Activated CD8-positive, alpha-beta memory T cell treated with anti-CD3 and anti-CD28 coated beads for 48 hours (primary cell): ENCODE data around the gene OVOL2.

Source experiments
- DNase-seq, 3 experiments: peaks; one replicate each; pipeline ENCODE4 v3.0.0-alpha.2; 2020; ENCODE audit warnings: low read depth in 2 of 3, low spot score in 2 of 3

Gene OVOL2

DNA sequence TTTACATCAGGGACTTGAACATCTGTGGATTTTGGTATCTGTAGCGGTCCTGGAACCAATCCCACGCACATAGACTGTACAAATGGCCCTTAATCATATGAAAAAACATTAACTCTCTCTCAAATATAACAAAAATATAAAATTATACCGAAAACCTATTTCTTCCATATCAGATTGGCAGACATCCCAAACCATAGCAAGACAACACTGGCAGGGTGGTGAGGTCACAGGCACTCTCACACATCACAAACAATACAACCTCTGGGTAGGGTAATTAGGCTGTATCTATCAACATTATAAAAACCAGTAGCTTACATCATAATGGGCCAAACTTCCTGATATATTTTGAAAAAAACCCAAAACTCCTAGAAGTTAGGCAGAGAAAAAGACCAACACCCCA is 40.9 kb downstream of the OVOL2 start:
- no peak for DNase-seq

DNA sequence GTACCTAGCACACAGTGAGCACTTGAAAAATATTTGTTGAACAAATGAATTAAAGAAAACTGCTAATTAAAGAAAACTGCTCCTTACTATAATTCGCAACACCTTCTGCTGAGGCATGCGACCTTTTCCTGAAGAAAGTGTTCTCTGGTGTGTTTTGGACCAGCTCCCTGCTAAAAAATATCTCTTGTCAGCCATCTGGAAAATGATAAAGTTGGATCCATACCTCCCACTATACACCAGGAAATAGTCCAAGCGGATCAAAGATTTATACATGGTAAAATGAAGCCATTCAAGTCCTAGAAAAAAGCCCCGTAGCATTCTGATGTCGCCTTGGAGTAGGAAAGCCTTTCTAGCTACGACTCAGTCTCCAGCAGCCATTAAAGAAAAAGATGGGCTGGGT is 43.3 kb downstream of the OVOL2 start:
- DNase-seq = no peak

DNA sequence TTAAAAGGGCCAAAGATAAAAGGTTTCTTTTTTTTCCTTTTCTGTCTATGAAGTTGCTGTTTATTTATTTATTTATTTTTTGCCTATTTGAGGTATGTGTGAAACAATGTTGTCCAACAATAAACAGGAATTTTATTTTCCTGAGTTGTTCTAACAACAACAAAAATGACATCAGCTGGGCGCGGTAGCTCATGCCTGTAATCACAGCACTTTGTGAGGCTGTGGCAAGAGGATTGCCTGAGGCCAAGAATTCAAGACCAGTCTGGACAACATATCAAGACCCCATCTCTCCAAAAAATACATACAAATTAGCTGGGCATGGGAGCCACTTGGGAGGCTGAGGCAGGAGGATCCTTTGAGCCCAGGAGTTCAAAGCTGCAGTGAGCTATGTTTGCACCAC is 44.8 kb downstream of the OVOL2 start:
- no peak for DNase-seq

DNA sequence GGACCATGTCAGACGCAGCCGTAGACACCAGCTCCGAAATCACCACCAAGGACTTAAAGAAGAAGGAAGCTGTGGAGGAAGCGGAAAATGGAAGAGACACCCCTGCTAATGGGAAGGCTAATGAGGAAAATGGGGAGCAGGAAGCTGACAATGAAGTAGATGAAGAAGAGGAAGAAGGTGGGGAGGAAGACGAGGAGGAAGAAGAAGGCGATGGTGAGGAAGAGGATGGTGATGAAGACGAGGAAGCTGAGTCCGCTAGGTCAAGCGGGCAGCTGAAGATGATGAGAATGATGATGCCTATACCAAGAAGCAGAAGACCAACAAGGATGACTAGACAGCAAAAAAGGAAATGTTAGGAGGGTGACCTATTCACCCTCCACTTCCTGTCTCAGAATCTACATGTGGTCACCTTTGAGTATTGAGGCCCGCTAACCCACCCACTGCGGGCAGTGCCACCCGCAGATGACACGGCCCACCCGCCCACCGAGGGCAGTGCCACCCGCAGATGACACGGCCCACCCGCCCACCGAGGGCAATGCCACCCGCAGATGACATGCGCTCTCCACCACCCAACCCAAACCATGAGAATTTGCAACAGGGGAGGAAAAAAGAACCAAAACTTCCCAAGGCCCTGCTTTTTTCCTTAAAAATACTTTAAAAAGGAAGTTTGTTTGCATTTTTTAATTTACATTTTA is 45.6 kb downstream of the OVOL2 start:
- DNase-seq = no peak

DNA sequence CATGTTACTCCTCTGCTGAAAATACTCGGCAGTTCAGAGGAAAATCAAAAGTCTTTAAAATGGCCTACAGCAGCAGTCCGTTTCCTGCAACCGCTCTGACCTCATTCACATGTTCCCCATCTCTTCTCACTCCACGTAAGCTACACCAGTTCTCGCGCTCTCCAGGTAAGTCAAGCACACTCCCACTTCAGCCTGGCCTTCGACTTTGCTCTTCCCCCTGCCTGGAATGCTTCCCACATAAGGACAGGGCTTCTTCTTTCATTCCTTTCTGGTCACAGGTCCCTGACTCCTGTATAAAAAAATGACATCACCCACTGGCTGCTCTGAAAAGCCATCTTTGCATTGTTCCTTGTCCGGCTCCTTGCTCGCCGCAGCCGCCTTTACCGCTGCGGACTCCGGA is 46.2 kb downstream of the OVOL2 start:
- DNase-seq = no peak

DNA sequence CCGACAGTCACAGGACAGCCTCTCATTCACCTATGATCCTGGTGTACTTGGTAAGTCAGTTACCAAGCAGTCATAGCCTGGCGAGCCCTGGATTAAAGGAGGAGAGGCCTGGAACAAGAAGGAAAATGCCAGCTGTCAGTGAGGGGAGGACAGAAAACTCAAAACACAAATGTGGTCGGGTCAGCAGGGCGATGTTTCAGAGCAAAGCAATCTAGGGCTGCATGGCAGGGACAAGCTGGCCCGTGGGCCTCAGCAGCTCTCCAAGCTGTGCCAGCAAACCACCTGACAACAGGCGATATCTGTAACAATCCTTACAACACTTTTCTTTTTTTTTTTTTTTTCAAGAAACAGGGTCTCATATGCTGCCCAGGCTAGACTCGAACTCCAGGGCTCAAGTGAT is 48.6 kb downstream of the OVOL2 start:
- DNase-seq = no peak

DNA sequence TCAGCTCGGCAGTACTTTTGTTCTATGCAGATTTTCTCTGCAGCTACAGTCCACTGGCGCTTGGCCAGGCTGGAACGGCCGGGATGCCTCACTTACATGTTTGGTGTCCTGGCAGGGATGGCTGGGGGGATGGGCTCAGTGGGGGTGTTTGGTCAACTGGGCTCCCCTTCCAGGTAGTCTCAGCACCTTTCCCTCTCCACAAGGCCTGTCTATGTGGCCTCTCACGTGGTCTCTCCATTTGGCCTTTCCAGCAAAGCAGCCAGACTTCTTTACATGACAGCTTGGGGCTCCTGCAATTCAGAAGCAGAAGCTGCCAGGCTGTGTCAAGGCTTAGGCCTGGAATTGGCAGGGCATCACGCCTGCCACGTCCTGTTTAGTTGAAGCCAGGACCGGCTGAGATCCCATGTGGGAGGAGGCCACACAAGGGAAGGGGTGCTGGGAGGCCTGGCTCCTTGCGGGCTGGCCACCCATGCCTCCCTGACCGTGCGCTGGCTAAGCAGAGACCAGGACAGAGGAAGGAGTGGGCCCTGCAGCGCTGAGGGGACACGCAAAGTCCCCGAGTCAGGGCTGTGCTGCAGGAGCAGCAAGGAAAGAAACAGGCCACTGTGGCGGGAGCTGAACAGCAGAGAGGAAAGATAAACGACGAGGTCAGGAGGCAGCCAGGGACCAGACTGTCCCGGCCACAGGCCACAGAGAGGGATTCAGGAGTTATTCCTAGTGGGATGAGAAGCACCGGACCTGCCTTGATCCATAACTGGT is 50.0 kb downstream of the OVOL2 start:
- no peak for DNase-seq

DNA sequence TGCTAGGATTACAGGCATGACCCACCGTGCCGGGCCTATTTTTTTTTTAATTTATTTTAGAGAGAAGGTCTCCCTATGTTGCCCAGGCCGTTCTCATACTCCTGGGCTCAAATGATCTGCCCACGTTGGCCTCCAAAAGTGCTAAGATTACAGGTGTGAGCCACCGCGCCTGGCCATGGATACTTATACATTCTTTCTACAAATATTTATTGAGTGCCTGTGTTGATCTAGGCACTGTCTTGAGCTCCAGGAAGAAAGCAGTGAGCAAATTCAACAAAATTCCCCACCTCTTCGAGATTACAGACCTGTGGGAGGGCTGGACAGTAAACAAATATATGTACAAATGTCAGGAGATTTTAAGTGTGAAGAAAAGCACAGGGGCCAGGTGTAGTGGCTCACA is 51.0 kb downstream of the OVOL2 start:
- DNase-seq = no peak

DNA sequence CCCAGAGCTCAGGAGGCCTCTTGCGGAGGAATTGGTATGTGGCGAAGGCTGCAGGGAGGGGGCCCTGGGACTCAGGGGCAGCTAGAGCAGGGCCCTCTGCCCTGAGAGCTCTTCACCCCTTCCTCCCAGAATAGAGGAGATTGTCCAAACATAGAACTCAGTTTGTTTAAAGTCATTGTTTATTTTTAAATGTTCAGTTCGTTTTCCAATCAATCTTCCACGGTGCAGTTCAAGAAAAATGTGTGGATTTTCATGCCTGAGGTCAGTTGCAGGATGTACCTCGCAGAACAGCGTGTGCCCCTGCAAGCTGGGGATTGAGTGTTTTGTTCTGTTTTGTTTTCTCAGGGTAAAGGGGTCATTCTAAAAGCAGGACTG is 51.7 kb downstream of the OVOL2 start:
- DNase-seq = no peak

DNA sequence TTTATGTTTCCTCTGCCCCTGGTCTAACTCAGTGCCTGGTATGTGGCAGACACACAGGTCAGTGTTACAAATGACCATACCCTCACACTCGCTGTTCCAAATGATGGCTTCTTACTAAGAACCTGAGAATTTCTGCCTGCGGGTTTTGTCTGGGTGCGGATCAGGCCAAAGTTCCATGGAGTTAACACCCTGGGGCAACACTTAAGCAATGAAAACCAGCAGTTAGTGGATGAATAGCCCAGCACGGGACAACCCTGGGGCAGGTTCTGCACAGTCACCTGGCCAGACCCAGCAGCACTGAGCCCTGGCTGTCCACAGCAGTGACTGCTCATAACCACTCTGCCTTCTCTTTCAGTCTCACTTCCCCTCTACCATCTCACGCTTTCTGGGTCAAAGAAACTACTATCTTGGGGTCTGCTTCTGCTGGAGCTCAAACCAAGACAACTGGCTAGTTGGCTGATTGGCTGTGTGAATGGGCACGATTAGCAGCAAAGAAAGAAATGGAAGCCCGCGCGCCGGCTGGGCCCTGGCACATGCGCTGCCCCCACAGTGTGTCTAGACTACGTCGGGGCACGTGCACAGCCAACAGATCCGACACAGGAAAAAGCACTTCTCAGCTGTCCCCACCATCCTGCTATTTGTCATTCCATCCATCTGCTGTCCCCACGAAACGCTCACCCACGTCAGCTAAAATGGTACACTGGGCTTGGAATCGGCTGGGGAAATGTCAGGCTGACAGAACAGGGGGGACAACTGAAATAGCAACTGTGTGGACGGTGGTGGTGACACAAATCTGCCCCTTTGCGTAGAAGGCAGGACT is 52.3 kb downstream of the OVOL2 start:
- no peak for DNase-seq

DNA sequence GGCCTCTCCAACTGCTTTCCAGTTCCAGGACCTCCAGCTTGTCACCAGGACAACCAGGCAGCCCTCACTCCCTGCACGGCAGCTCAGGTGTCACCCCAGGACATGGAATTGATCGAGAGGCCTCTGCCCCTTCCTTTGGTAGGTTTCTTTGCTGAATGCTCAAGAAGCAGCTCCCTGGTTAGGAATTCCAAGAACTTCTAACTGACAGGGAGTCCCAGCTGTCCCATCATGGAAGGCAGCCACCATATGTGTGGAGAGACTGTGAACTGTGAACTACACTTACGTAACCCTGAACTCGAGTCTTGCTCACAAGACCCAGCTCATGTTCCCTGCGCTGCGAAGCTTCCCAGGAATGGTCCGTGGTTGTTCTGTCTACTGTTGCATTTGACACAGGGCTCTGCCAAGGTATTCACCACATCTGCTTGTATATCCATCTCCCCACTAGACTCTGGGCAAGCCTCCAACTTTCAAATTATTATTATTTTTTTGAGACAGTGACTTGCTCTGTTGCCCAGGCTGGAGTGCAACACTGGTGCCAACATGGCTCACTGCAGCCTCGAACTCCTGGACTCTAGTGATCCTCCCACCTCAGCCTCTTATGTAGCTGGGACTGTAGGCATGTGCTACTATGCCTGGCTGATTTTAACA is 53.2 kb downstream of the OVOL2 start:
- DNase-seq = no peak

DNA sequence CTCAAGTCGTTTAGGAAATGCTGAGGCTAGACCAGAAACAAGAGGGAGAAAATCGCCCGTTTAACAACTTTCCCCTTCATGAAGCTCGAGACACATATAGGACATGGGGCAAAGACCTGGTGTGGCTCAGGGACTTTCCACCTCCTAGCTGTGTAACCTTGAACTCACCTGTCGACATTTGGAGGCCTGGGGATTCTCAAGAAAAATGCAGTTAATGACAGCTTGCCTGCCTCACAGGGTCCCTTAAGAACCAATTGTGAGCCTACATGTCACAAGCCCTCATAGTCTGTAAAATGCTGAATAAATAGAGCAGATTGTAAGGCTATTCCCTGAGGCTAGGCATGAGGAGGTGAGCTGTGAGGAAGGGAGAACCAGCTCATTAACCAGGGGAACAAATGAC is 53.8 kb downstream of the OVOL2 start:
- DNase-seq = no peak

DNA sequence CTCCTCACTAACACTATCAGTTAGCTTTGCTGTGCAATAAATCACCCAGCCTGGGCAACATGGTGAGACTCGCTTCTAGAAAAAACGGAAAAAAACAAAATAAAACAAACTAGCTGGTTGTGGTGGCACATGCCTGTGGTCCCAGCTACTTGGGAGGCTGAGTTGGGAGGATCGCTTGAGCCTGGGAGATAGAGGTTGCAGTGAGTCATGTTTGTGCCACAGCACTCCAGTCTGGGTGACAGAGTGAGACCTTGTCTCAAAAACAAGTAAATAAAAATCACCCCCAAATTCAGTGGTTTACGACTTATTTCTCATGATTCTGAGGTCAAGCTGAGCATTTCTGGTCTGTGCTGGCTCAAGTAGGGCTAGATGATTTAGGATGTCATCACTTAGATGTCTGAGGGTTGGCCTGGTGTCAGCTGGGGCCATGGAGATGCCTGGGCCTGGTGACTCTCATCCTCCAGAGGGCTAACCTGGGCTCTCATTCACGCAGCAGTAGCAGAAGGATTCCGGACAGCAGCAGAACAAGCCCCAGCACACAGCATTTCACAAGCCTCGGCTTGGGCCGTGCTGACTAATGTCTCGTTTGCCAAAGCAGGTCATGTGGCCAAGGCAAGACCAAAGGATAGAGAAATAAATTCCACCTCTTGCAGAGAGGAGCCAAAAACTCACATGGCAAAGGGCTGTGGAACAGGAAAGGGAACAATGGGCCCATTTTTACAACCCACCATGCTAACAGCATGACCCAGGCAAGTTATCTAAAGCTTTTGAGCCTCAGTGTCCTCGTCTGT is 56.4 kb downstream of the OVOL2 start:
- no peak for DNase-seq

DNA sequence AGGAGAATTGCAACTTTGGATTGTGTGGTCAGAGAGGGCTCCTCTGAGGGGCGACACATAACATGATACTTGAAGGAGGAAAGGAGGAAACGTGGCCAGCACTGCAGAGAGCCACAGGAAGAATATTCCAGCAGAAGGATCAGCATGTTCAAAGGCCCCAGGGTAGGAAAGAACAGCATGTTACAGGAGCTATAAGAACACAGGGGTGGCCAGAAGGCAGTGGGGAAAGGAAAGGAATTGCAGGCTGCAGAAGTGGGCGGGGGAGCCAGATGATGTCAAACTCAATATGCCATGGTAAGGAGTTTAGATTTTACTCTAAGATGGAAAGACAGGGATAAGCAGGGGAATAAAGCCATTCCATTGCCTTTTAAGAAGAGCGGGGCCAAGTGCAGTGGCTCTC is 58.1 kb downstream of the OVOL2 start:
- DNase-seq = no peak

DNA sequence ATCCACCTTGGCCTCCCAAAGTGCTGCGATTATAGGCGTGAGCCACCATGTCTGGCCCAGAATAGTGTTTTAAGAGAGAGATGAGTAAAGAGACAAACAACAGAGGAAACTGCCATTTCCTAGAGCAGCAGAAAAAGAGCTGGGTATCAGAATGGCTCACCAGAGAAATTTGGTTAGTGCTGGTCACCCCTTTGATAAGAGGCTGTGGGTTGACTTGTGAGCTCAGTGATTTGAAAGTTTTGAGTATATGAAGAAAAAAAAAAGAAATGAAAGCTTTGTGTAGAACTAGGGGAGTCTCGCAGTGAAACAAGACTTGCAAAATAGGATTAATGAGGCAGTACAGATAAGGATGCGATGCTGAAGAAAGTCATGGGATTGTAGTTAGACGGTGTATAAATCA is 59.3 kb downstream of the OVOL2 start:
- no peak for DNase-seq

DNA sequence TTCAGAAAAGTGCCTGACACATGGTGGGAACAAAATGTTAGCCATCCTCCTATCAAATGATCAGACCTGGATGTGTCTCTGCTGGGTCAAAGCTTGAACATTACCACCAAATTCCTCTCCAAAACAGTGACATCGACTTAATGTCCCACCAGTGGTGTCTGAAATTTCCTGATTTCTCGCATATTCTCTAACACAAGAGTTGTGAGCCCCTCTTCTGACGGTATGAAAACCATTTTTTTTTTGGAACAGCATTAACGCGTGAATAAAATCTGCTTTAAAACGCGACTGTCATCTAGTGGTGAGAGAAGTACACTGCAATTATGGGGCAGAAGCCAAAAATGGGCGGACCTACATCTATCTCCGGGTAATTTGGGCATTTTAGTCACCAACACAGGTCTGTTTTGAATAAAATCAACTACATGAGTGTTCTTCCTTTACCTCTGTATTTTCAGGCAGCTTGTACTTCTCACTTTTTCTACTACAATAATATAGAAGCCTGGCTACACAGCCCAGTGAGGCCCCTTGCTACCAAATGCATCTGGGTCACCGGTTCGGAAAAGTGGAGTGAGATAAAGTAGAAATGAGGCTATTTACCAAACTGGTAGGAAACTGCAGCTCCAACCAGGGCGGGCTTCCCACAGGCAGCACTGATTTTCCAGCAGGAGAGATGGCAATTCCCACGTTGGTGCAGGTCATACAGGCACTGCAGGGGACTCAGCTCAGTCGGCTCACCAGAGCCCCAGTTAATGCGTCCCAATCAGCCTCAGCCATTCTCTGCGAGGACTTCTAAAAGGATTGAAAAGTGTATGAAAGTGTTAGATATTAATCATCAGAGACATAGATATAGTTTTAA is 61.5 kb downstream of the OVOL2 start:
- no peak for DNase-seq

DNA sequence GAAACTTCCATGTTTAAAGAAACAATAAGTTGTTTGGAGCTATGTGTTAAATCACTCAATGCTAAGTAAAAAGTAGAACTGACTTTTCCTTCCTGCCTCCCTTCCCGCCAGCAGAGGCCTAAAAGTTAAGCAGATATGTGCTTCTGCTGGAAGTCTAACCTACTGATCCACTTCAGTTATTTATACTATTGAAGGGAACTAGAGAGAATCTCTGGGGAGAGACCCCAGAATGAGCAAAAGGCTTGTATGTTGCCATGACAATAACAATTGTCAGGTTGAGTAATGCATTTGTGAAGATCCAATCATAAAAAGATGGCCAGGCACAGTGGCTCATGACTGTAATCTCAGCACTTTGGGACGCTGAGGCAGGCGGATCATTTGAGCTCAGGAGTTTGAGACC is 64.2 kb downstream of the OVOL2 start:
- DNase-seq = no peak

DNA sequence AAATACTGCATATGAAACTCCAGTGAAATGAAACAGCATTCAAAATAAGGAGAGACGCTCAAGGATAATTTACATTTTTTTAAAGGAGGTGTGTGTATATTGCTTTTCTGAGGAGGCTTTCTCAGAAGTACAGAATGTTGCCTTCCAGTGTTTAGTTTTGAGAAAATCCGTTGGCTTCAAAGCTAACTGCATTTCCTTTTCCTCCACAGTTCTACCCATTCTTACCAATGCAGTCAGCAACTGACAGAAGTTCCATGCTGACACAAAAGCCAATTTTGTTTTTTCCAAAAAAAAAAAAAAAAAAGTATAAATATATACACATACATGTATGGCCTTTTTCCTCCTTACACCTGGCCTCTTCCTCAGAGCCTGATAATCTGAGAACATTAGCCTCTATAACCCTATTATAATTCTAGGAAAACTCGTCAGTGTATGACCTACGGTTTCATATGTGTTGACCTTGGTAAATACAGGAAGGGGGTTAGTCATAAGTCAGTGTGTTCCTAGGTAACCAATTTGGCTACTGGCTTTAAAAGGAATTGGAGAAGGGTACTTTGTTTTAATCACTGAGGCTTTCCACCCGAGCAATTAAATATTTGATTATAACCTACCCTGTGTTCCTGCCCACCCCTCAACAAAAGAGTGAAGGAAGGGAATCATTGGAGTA is 64.7 kb downstream of the OVOL2 start:
- no peak for DNase-seq

DNA sequence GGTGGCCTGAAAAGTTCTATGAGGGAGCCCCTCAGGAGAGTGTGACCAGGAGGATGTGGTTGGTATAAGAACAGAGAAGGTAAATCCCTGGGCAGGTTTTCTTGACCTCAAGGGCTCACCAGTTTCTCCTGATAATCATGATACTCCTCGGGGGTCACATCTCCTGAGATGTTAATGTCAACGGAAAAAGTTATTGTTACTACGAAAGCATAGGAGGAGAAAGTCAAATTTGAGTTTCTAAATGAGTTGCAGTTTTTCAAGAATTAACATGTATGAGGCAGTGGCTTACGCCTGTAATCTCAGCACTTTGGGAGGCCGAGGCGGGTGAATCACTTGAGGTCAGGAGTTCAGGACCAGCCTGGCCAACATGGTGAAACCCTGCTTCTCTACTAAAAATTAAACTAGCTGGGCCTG is 65.5 kb downstream of the OVOL2 start:
- DNase-seq = peak in 1 of 3 experiments; percentile 12
